Lower leg skin (tissue), 4 donors: ENCODE results near the gene CDK11A. TPM values are rescaled to one million over a fixed set of nuclear protein-coding genes. Genes with fewer than 3 reads are reported as not detected.

Experiments used
- DNase-seq, 2 donors: peaks; one replicate each; pipeline ENCODE4 v3.0.0-alpha.2; 2019; ENCODE audit warnings: low spot score in 2 of 2
- H3K4me3 ChIP-seq: fragments of 200-600 bp; sonication (generic); 2 replicates; pipeline ENCODE4 v1.5.1; 2017; ENCODE audit warnings: mild to moderate bottlenecking, low read depth; ENCODE audit not compliant: poor library complexity, severe bottlenecking
- POLR2A ChIP-seq, 2 donors: fragments of 450-650 bp; IDR thresholded peaks; one replicate each; pipeline ENCODE4 v1.6.1; 2016 to 2017; ENCODE audit warnings: antibody characterized with exemption in 2 of 2, mild to moderate bottlenecking in 1 of 2, moderate library complexity in 1 of 2
- WGBS, 2 donors: methylation state at CpG; one replicate each; pipeline ENCODE4 v1.1.5; 2018; 5-methylcytosine and 5-hydroxymethylcytosine counted together
- intact Hi-C: fragments of 100-400 bp; cut with DNase I; formaldehyde crosslinking; loops from one replicate; pipeline ENCODE4 v1.15.0; 2023; ENCODE audit warnings: low total_unique reads
- total RNA-seq, 4 donors: library from RNA; depleted of rRNA; stranded (reverse); fragments of >200 nt; gene quantifications; one replicate each; pipeline ENCODE4 v1.1.0, GENCODE V29; 2016
- TF ChIP-seq, protein P1 (sequence below), 3 donors: fragments of 450-650 bp; IDR thresholded peaks; one replicate each; pipeline ENCODE4 v1.5.1; 2016; ENCODE audit warnings: antibody characterized with exemption in 3 of 3, mild to moderate bottlenecking in 3 of 3, moderate library complexity in 2 of 3

Gene CDK11A
- total RNA-seq, 4 donors from 2014 or later = 18.1 to 56.9 (median 27.7) TPM

DNA sequence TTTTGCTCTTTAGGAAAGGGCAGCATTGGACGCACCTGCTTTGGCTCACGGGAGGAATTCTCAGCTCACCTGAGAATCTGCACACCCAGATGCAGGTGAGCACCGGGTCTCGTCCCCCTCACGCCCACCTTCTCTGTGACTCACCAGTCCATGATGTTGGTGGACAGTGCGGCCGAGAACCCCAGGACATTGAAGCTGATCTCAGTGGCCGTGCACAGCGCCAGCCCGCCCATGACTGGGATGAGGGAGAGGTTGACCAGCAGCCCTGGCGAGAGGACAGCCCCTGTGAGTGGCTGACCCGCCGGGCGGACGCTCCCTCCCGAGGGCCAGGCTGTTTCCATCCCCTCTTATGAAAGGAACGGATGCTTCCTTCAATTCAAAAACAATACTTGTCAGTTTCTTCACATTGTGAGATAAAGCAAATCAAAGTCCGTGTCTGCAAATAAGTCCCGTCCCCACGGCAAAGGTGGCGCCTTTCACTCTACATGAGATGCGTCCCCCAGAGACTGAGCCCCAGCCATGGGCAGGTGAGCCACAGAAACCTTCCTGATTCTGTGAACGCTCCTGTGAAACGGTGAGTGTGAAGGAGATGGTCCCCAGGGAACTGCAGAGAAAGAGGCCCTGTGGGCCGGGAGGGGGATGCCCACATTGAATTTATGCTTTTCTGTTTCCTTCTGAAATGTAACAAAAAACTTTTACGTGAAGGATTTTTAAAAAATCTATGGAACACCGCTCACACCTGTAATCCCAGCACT lies 52.6 kb downstream of the CDK11A start:
- 89 to 95% methylated on average over 27 of the region's 27 CpGs for WGBS, 2 donors
- no peak for DNase-seq
- intact Hi-C loops = no loop called here
- no peak overlapping the region for H3K4me3 ChIP-seq
- no peak for TF ChIP-seq POLR2A (IDR thresholded peaks at IDR 0.05)
- TF ChIP-seq, protein P1, sequence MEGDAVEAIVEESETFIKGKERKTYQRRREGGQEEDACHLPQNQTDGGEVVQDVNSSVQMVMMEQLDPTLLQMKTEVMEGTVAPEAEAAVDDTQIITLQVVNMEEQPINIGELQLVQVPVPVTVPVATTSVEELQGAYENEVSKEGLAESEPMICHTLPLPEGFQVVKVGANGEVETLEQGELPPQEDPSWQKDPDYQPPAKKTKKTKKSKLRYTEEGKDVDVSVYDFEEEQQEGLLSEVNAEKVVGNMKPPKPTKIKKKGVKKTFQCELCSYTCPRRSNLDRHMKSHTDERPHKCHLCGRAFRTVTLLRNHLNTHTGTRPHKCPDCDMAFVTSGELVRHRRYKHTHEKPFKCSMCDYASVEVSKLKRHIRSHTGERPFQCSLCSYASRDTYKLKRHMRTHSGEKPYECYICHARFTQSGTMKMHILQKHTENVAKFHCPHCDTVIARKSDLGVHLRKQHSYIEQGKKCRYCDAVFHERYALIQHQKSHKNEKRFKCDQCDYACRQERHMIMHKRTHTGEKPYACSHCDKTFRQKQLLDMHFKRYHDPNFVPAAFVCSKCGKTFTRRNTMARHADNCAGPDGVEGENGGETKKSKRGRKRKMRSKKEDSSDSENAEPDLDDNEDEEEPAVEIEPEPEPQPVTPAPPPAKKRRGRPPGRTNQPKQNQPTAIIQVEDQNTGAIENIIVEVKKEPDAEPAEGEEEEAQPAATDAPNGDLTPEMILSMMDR (IDR thresholded peaks at IDR 0.05) = no peak

DNA sequence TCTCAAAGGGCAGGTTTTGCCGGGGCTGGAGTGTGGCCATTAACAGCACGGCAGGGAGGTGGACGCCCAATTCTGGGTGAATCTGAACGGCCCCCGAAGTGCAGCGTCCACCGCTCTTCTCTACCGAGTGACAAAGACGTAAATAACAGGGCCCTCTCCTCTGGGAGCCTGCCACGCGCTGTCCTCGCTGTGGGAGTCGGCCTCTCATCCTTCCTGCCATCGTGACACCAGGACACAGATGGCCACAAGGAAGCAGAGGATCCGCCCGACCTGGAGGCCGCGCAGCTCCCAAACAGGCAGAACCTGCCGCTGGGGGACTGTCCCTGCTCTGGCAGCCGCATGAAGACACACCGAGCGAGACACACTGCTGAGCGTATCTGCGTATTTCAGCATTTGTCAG lies 53.3 kb downstream of the CDK11A start:
- no peak for TF ChIP-seq POLR2A (IDR thresholded peaks at IDR 0.05)
- TF ChIP-seq, protein P1 (IDR thresholded peaks at IDR 0.05) = no peak
- 85 to 94% methylated on average over 24 of the region's 24 CpGs for WGBS, 2 donors
- intact Hi-C loops = no loop called here
- DNase-seq = no peak
- no peak overlapping the region for H3K4me3 ChIP-seq

GRCh38 chr1:1669468-1670440 lies 54.4 kb downstream of the CDK11A start:
- H3K4me3 ChIP-seq = no peak overlapping the region
- TF ChIP-seq, protein P1 (IDR thresholded peaks at IDR 0.05) = no peak
- no peak for TF ChIP-seq POLR2A (IDR thresholded peaks at IDR 0.05)
- WGBS, 2 donors = 91 to 93% methylated on average over 41 to 43 of the region's 43 CpGs
- intact Hi-C loops = no loop called here
- DNase-seq = no peak

DNA sequence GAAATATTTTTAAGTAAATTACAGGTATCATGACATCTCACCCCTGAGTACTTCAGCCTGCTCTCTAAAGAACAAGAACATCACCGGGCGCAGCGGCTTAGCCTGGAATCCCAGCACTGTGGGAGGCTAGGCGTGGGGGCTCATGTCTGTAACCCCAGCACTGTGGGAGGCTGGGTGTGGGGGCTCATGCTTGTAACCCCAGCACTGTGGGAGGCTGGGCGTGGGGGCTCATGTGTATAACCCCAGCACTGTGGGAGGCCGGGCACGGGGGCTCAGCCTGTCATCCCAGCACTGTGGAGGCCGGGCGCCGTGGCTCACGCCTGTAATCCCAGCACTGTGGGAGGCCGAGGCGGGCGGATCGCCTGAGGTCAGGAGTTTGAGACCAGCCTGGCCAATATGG lies 57.6 kb downstream of the CDK11A start:
- intact Hi-C loops = no loop called here
- whole genome bisulfite sequencing, 2 donors = 90 to 96% methylated on average over 5 to 15 of the region's 15 CpGs
- no peak overlapping the region for H3K4me3 ChIP-seq
- TF ChIP-seq, protein P1 (IDR thresholded peaks at IDR 0.05) = no peak
- DNase-seq = no peak

GRCh38 chr1:1665815-1666251 lies 58.3 kb downstream of the CDK11A start:
- intact Hi-C loops = no loop called here
- TF ChIP-seq POLR2A (IDR thresholded peaks at IDR 0.05) = no peak
- TF ChIP-seq, protein P1 (IDR thresholded peaks at IDR 0.05) = no peak
- H3K4me3 ChIP-seq = no peak overlapping the region
- DNase-seq = no peak
- 84 to 89% methylated on average over 23 to 25 of the region's 25 CpGs for WGBS, 2 donors
